Thyroid gland (tissue), 4 donors: ENCODE data around the gene CLIC1. TPM values are rescaled to one million over a fixed set of nuclear protein-coding genes. Genes with fewer than 3 reads are reported as not detected.

Experiments
- DNase-seq, 2 donors: peaks; one replicate each; pipeline ENCODE4 v3.0.0-alpha.2; 2019
- H3K27ac ChIP-seq, 3 donors: fragments of 200-600 bp; sonication (generic); 1 replicate in 2 of 3; 2 replicates in 1 of 3; pipeline ENCODE4 v1.5.1; 2016 to 2019; ENCODE audit warnings: mild to moderate bottlenecking in 1 of 3, moderate library complexity in 1 of 3
- H3K27me3 ChIP-seq: fragments of 200-600 bp; sonication (generic); one replicate; pipeline ENCODE4 v1.5.1; 2019
- H3K36me3 ChIP-seq, 2 donors: fragments of 200-600 bp; sonication (generic); one replicate each; pipeline ENCODE4 v1.5.1; 2016 to 2019
- H3K4me1 ChIP-seq, 2 donors: fragments of 200-600 bp; sonication (generic); one replicate each; pipeline ENCODE4 v1.5.1; 2017 to 2019
- H3K4me3 ChIP-seq, 3 donors: fragments of 200-600 bp; sonication (generic); replicated peaks in 1 of 3; 1 replicate in 2 of 3; 2 replicates in 1 of 3; pipeline ENCODE4 v1.5.1; 2016; ENCODE audit warnings: mild to moderate bottlenecking in 1 of 3
- H3K9me3 ChIP-seq: fragments of 200-600 bp; sonication (generic); one replicate; pipeline ENCODE4 v1.5.1; 2017
- POLR2A ChIP-seq, 2 donors: fragments of 450-650 bp; IDR thresholded peaks; one replicate each; pipeline ENCODE4 v1.6.1; 2017; ENCODE audit warnings: antibody characterized with exemption in 2 of 2, mild to moderate bottlenecking in 2 of 2, moderate library complexity in 1 of 2
- WGBS, 2 donors: methylation state at CpG; one replicate each; pipeline ENCODE4 v1.1.5; 2017; 5-methylcytosine and 5-hydroxymethylcytosine counted together
- intact Hi-C: fragments of 100-400 bp; cut with DNase I; formaldehyde crosslinking; loops from one replicate; pipeline ENCODE4 v1.15.1; 2023
- microRNA-seq: library from miRNA; unstranded; fragments of <30 nt; microRNA quantifications from one replicate; pipeline ENCODE4, GENCODE V29; 2016
- small RNA-seq: library from RNA; depleted of rRNA; stranded (forward); fragments of <200 nt; gene quantifications from one replicate; pipeline ENCODE3, GENCODE V24; 2016
- total RNA-seq, 4 donors: library from RNA; depleted of rRNA; stranded (reverse); fragments of >200 nt; gene quantifications; one replicate each; pipeline ENCODE4 v1.2.3, GENCODE V29; 2016
- TF ChIP-seq, protein P1 (sequence below), 6 experiments: fragments of 200-600 bp in 3 of 6; fragments of 450-650 bp in 3 of 6; sonication (generic) in 3 of 6; IDR thresholded peaks; one replicate each; pipeline ENCODE4 v1.5.1; 2016 to 2019; ENCODE audit warnings: antibody characterized with exemption in 6 of 6, mild to moderate bottlenecking in 2 of 6, inconsistent platforms in 1 of 6, moderate library complexity in 1 of 6

CLIC1 gene
- total RNA-seq, 4 donors from 2014 or later: 222 to 314 (median 247) TPM

DNA sequence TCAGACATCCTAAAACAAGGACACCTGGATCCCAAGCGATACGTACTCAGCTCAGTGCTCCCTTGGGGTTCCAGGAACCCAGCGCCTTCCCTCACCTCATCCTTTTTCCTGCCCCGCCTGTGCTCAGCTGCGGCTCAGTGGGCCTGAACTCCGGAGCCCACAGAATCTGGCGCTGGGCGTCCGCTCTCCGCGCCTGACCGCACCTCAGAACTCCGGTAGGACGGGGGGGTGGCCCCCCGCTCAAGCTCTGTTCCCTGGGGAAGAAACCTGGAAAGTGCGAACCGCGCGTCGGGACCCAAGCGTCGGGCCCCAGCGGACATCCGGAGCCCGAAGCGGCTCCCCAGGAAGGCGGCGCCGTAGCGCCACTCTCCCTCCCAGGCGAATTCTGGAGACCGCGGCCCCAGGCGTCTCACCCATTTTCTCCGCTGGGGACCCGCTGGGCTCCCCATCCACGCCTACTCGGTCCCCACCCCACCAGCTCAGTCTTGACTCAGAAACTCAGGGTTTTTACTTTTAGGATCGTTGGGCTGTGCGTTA is 55.1 kb downstream of the CLIC1 start:
- H3K4me3 ChIP-seq: peak overlapping the region in 2 of 3 donors; percentile 24 to 27
- peak overlapping the region; percentile 79 to 84 (median 80) for H3K27ac ChIP-seq

More for the DNA sequence above, 55.1 kb downstream of the CLIC1 start:
- Histone ChIP-seq H3K9me3 (no peaks in the 10 kb centered on the region), H3K4me1 (peaks cover 10 to 18% of the 10 kb centered on the region in 2 donors), H3K27me3 (no peaks in the 10 kb centered on the region), H3K36me3 (peaks cover 0 to under 1% of the 10 kb centered on the region in 2 donors)
- intact Hi-C loops: loop anchor here (5.0 kb wide), 1 partner anchor 151 kb away; no protein-coding TSS in a partner anchor
- DNase-seq: peak; percentile 91 to 92
- WGBS, 2 donors: 0% methylated on average over 11 to 27 of the region's 40 CpGs
- TF ChIP-seq POLR2A (IDR thresholded peaks at IDR 0.05): peak in 1 of 2 donors; percentile 42
- TF ChIP-seq, protein P1, sequence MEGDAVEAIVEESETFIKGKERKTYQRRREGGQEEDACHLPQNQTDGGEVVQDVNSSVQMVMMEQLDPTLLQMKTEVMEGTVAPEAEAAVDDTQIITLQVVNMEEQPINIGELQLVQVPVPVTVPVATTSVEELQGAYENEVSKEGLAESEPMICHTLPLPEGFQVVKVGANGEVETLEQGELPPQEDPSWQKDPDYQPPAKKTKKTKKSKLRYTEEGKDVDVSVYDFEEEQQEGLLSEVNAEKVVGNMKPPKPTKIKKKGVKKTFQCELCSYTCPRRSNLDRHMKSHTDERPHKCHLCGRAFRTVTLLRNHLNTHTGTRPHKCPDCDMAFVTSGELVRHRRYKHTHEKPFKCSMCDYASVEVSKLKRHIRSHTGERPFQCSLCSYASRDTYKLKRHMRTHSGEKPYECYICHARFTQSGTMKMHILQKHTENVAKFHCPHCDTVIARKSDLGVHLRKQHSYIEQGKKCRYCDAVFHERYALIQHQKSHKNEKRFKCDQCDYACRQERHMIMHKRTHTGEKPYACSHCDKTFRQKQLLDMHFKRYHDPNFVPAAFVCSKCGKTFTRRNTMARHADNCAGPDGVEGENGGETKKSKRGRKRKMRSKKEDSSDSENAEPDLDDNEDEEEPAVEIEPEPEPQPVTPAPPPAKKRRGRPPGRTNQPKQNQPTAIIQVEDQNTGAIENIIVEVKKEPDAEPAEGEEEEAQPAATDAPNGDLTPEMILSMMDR (IDR thresholded peaks at IDR 0.05): no peak

Small RNA genes lying within 50 kb of the gene (microRNA-seq; reads per million reads assigned to microRNA genes)
- gene MIR4646: not detected

Small RNA genes lying within 50 kb of the gene (small RNA-seq; reads per million reads assigned to genes)
- gene LY6G6D (not detected), gene MIR4646 (not detected), gene MSH5-SAPCD1 (not detected), gene RF00019 (not detected), gene RNU6-850P (not detected), gene SAPCD1 (not detected)

Other genes starting within 250 kb of the CLIC1 start
- gene MICB, start 238.4 kb downstream of the CLIC1 start, total RNA-seq: 1 to 10 TPM in 3 of 4 donors, under 1 TPM in 1; 0.89 to 3.4 (median 2.1) TPM
- gene MCCD1, start 207.6 kb downstream of the CLIC1 start, total RNA-seq: not detected
- gene DDX39B, start 194.5 kb downstream of the CLIC1 start, total RNA-seq: 100 to 1,000 TPM; 296 to 339 (median 314) TPM
- 1 to 10 TPM; 1.2 to 3.9 (median 2.6) TPM for gene ATP6V1G2, start 189.9 kb downstream of the CLIC1 start, total RNA-seq
- gene NFKBIL1, start 188.9 kb downstream of the CLIC1 start, total RNA-seq: 10 to 100 TPM; 23.7 to 34.0 (median 27.5) TPM
- not detected for gene LTA, start 164.2 kb downstream of the CLIC1 start, total RNA-seq
- gene TNF, start 161.0 kb downstream of the CLIC1 start, total RNA-seq: under 1 TPM in 1 of 4 donors, not detected in 3; 0.42 TPM
- gene LTB, start 154.1 kb downstream of the CLIC1 start, total RNA-seq: not detected
- 10 to 100 TPM in 1 of 4 donors, 1 to 10 TPM in 2, not detected in 1; 2.5 to 23.4 (median 3.2) TPM for gene LST1, start 150.3 kb downstream of the CLIC1 start, total RNA-seq
- not detected for gene NCR3, start 143.5 kb downstream of the CLIC1 start, total RNA-seq
- 10 to 100 TPM in 3 of 4 donors, 1 to 10 TPM in 1; 8.1 to 37.8 (median 17.6) TPM for gene AIF1, start 121.3 kb downstream of the CLIC1 start, total RNA-seq
- gene PRRC2A, start 115.8 kb downstream of the CLIC1 start, total RNA-seq: 100 to 1,000 TPM in 1 of 4 donors, 10 to 100 TPM in 3; 68.5 to 127 (median 86.7) TPM
- gene BAG6, start 83.9 kb downstream of the CLIC1 start, total RNA-seq: 100 to 1,000 TPM; 179 to 301 (median 245) TPM
- 1 to 10 TPM; 2.3 to 5.1 (median 4.5) TPM for gene APOM, start 80.6 kb downstream of the CLIC1 start, total RNA-seq
- 10 to 100 TPM; 23.6 to 32.3 (median 28.7) TPM for gene C6orf47, start 75.8 kb downstream of the CLIC1 start, total RNA-seq
- 10 to 100 TPM; 15.7 to 23.2 (median 22.1) TPM for gene GPANK1, start 71.5 kb downstream of the CLIC1 start, total RNA-seq
- 100 to 1,000 TPM; 181 to 264 (median 206) TPM for gene CSNK2B, start 70.5 kb downstream of the CLIC1 start, total RNA-seq
- 10 to 100 TPM in 2 of 4 donors, 1 to 10 TPM in 2; 4.4 to 11.8 (median 9.4) TPM for gene LY6G5B, start 66.6 kb downstream of the CLIC1 start, total RNA-seq
- gene LY6G5C, start 55.5 kb downstream of the CLIC1 start, total RNA-seq: 1 to 10 TPM in 1 of 4 donors, under 1 TPM in 2, not detected in 1; 0.54 to 7.9 (median 0.83) TPM
- gene ABHD16A, start 33.2 kb downstream of the CLIC1 start, total RNA-seq: 10 to 100 TPM; 47.3 to 81.4 (median 71.7) TPM
- not detected for gene LY6G6F, start 29.7 kb downstream of the CLIC1 start, total RNA-seq
- gene LY6G6D, start 21.2 kb downstream of the CLIC1 start, total RNA-seq: not detected
- not detected for gene LY6G6C, start 14.8 kb downstream of the CLIC1 start, total RNA-seq
- gene MPIG6B, start 13.2 kb downstream of the CLIC1 start, total RNA-seq: 1 to 10 TPM in 1 of 4 donors, under 1 TPM in 1, not detected in 2; 0.54 to 1.8 TPM
- 100 to 1,000 TPM in 3 of 4 donors, 10 to 100 TPM in 1; 99.9 to 117 (median 114) TPM for gene DDAH2, start 7.2 kb downstream of the CLIC1 start, total RNA-seq
- 10 to 100 TPM in 1 of 4 donors, 1 to 10 TPM in 3; 5.6 to 11.2 (median 7.2) TPM for gene MSH5, start 3.5 kb upstream of the CLIC1 start, total RNA-seq
- gene SAPCD1, start 26.1 kb upstream of the CLIC1 start, total RNA-seq: 1 to 10 TPM in 3 of 4 donors, not detected in 1; 2.0 to 4.2 (median 3.0) TPM
- gene VWA7, start 40.8 kb upstream of the CLIC1 start, total RNA-seq: 1 to 10 TPM; 1.2 to 8.9 (median 5.4) TPM
- 100 to 1,000 TPM in 1 of 4 donors, 10 to 100 TPM in 3; 33.8 to 120 (median 39.9) TPM for gene VARS1, start 59.2 kb upstream of the CLIC1 start, total RNA-seq
- 10 to 100 TPM; 29.2 to 48.4 (median 36.5) TPM for gene LSM2, start 70.4 kb upstream of the CLIC1 start, total RNA-seq
- 1 to 10 TPM; 3.5 to 4.1 (median 3.9) TPM for gene HSPA1L, start 78.8 kb upstream of the CLIC1 start, total RNA-seq
- gene HSPA1A, start 79.0 kb upstream of the CLIC1 start, total RNA-seq: 100 to 1,000 TPM; 148 to 320 (median 190) TPM
- gene HSPA1B, start 91.2 kb upstream of the CLIC1 start, total RNA-seq: 100 to 1,000 TPM; 194 to 330 (median 256) TPM
- 10 to 100 TPM; 54.4 to 98.1 (median 65.9) TPM for gene NEU1, start 126.3 kb upstream of the CLIC1 start, total RNA-seq
- 10 to 100 TPM in 2 of 4 donors, 1 to 10 TPM in 2; 1.6 to 16.2 (median 7.7) TPM for gene SLC44A4, start 142.5 kb upstream of the CLIC1 start, total RNA-seq
- gene EHMT2, start 161.2 kb upstream of the CLIC1 start, total RNA-seq: 10 to 100 TPM; 26.9 to 47.7 (median 38.7) TPM
- 1 to 10 TPM in 3 of 4 donors, under 1 TPM in 1; 0.94 to 2.9 (median 1.5) TPM for gene ZBTB12, start 165.6 kb upstream of the CLIC1 start, total RNA-seq
- 1 to 10 TPM; 2.5 to 6.2 (median 4.4) TPM for gene C2, start 191.2 kb upstream of the CLIC1 start, total RNA-seq
- gene CFB, start 209.6 kb upstream of the CLIC1 start, total RNA-seq: 10 to 100 TPM; 10.5 to 36.7 (median 16.4) TPM
- 100 to 1,000 TPM in 3 of 4 donors, 10 to 100 TPM in 1; 83.2 to 114 (median 106) TPM for gene NELFE, start 222.4 kb upstream of the CLIC1 start, total RNA-seq
- gene SKIC2, start 222.6 kb upstream of the CLIC1 start, total RNA-seq: 10 to 100 TPM; 35.1 to 47.1 (median 39.4) TPM
- 10 to 100 TPM; 21.3 to 36.4 (median 33.9) TPM for gene DXO, start 235.6 kb upstream of the CLIC1 start, total RNA-seq
- gene C4A, start 245.5 kb upstream of the CLIC1 start, total RNA-seq: 100 to 1,000 TPM; 181 to 401 (median 227) TPM